Liver (tissue), 9 donors: Measurements from ENCODE around the gene CTTNBP2. TPM values are rescaled to one million over a fixed set of nuclear protein-coding genes. Genes with fewer than 3 reads are reported as not detected.

Experiments
- DNase-seq: peaks from one replicate; pipeline ENCODE4 v3.0.0-alpha.2; 2017; ENCODE audit warnings: low spot score
- H3K27ac ChIP-seq, 2 donors: one replicate each; pipeline ENCODE4 v1.7.0; 2013; ENCODE audit warnings: inconsistent platforms in 2 of 2, low read length in 2 of 2, control low read depth in 1 of 2, low read depth in 1 of 2, mild to moderate bottlenecking in 1 of 2
- H3K27me3 ChIP-seq, 4 donors: one replicate each; pipeline versions ENCODE4 v1.6.1 to v1.7.0; 2013; ENCODE audit warnings: low read length in 3 of 4, inconsistent platforms in 1 of 4, mild to moderate bottlenecking in 1 of 4, moderate library complexity in 1 of 4; ENCODE audit not compliant: control insufficient read depth in 4 of 4, insufficient read depth in 4 of 4
- H3K36me3 ChIP-seq, 4 donors: one replicate each; pipeline versions ENCODE4 v1.6.1 to v1.7.0; 2013; ENCODE audit warnings: low read length in 3 of 4, mild to moderate bottlenecking in 3 of 4, low read depth in 1 of 4, moderate library complexity in 1 of 4; ENCODE audit not compliant: control insufficient read depth in 4 of 4, insufficient read depth in 3 of 4
- H3K4me1 ChIP-seq, 4 donors: one replicate each; pipeline versions ENCODE4 v1.6.1 to v1.7.0; 2013; ENCODE audit warnings: low read length in 3 of 4, mild to moderate bottlenecking in 3 of 4, moderate library complexity in 1 of 4; ENCODE audit not compliant: control insufficient read depth in 4 of 4, insufficient read depth in 4 of 4
- H3K4me3 ChIP-seq, 3 donors: one replicate each; pipeline versions ENCODE4 v1.6.1 to v1.7.0; 2013; ENCODE audit warnings: low read length in 3 of 3, control low read depth in 1 of 3, low read depth in 1 of 3, mild to moderate bottlenecking in 1 of 3
- H3K9ac ChIP-seq, 2 donors: one replicate each; pipeline ENCODE4 v1.7.0; 2013; ENCODE audit warnings: low read length in 2 of 2, mild to moderate bottlenecking in 2 of 2, moderate library complexity in 2 of 2, control low read depth in 1 of 2, low read depth in 1 of 2
- H3K9me3 ChIP-seq, 4 donors: one replicate each; pipeline versions ENCODE4 v1.6.1 to v1.7.0; 2013; ENCODE audit warnings: low read length in 3 of 4; ENCODE audit not compliant: control insufficient read depth in 4 of 4
- ATF3 ChIP-seq: IDR thresholded peaks from 2 replicates; pipeline ENCODE4 v1.6.1; 2016; ENCODE audit warnings: antibody characterized with exemption
- EGR1 ChIP-seq, 2 donors: IDR thresholded peaks; 2 replicates each; pipeline ENCODE4 v1.6.1; 2016 to 2018; ENCODE audit warnings: antibody characterized with exemption in 2 of 2, low read depth in 2 of 2
- FOXA1 ChIP-seq: IDR thresholded peaks from 2 replicates; pipeline ENCODE4 v1.6.1; 2016; ENCODE audit warnings: antibody characterized with exemption
- HNF4A ChIP-seq, 2 donors: conservative IDR thresholded peaks; 2 replicates each; pipeline ENCODE4 v1.6.1; 2016; ENCODE audit warnings: antibody characterized with exemption in 2 of 2, mild to moderate bottlenecking in 2 of 2
- HNF4G ChIP-seq: IDR thresholded peaks from 2 replicates; pipeline ENCODE4 v1.6.1; 2016; ENCODE audit warnings: antibody characterized with exemption
- SP1 ChIP-seq: IDR thresholded peaks from 2 replicates; pipeline ENCODE4 v1.6.1; 2018; ENCODE audit warnings: antibody characterized with exemption, mild to moderate bottlenecking
- TAF1 ChIP-seq: conservative IDR thresholded peaks from 2 replicates; pipeline ENCODE4 v1.6.1; 2016; ENCODE audit warnings: antibody characterized with exemption, mild to moderate bottlenecking
- YY1 ChIP-seq: IDR thresholded peaks from 2 replicates; pipeline ENCODE4 v1.6.1; 2016; ENCODE audit warnings: antibody characterized with exemption, mild to moderate bottlenecking
- WGBS: extraction: QIAGEN DNeasy Blood & Tissue Kit; methylation state at CpG from one replicate; pipeline ENCODE4 v1.1.7; 2013; 5-methylcytosine and 5-hydroxymethylcytosine counted together
- polyA plus RNA-seq, 2 donors: library from polyadenylated mRNA; stranded (reverse) in 1 of 2; unstranded in 1 of 2; fragments of 200-250 nt in 1 of 2; fragments of >200 nt in 1 of 2; fragmentation: Nextera tagmentation in 1 of 2; extraction: Ambion mirVana in 1 of 2; gene quantifications; one replicate each; pipeline versions ENCODE4 v1.2.1 to v1.2.3, GENCODE V29; 2013 to 2015
- total RNA-seq, 2 donors: library from RNA; depleted of rRNA; stranded (reverse); fragments of >200 nt; gene quantifications; one replicate each; pipeline ENCODE4 v1.2.3, GENCODE V29; 2014
- TF ChIP-seq, protein P1 (sequence below): fragments of 150-350 bp; IDR thresholded peaks from 2 replicates; pipeline ENCODE4 v1.5.1; 2017; ENCODE audit warnings: improper control_type of control experiment, low read depth, low read length; ENCODE audit not compliant: missing input control
- TF ChIP-seq, protein P2 (sequence below): IDR thresholded peaks from 2 replicates; pipeline ENCODE4 v1.6.1; 2016; ENCODE audit warnings: antibody characterized with exemption, mild to moderate bottlenecking
- donor health status: healthy.
- donor health status: healthy.
- donor health status: healthy.
- donor health status: healthy.
- donor health status: healthy.

The CTTNBP2 gene
- total and polyA plus RNA-seq, 4 donors: 1.2 to 1.7 (median 1.5) TPM

DNA sequence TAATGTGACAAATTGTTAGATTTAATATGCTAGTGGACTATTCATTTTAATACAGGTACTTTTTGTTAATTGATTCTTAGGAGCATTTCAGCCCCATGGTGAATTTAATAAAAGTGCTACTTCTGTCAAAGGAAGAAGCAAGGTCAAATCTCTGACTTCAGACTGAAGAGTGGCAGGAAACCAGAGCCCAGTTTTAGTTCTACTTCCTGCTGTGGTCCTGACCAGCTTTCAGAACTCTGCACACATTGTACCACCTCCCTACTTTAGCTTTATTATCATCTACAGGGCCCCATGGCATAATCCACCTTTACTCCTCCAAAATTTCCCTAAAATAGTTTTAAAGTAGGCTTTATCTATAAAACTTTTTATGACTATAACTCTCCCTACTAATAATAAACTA is 33.7 kb downstream of the CTTNBP2 start:
- H3K27me3 ChIP-seq: no peaks in the 10 kb centered on the region
- H3K4me3 ChIP-seq: no peak overlapping the region
- no peak overlapping the region for H3K27ac ChIP-seq
- peaks cover 0 to 6% (median 3%) of the 10 kb centered on the region in 4 donors for H3K4me1 ChIP-seq
- H3K9me3 ChIP-seq: no peaks in the 10 kb centered on the region
- H3K36me3 ChIP-seq: no peaks in the 10 kb centered on the region
- H3K9ac ChIP-seq: no peak overlapping the region
- no peak for DNase-seq
- no peak for TF ChIP-seq TAF1
- TF ChIP-seq HNF4G: no peak
- TF ChIP-seq, protein P1, sequence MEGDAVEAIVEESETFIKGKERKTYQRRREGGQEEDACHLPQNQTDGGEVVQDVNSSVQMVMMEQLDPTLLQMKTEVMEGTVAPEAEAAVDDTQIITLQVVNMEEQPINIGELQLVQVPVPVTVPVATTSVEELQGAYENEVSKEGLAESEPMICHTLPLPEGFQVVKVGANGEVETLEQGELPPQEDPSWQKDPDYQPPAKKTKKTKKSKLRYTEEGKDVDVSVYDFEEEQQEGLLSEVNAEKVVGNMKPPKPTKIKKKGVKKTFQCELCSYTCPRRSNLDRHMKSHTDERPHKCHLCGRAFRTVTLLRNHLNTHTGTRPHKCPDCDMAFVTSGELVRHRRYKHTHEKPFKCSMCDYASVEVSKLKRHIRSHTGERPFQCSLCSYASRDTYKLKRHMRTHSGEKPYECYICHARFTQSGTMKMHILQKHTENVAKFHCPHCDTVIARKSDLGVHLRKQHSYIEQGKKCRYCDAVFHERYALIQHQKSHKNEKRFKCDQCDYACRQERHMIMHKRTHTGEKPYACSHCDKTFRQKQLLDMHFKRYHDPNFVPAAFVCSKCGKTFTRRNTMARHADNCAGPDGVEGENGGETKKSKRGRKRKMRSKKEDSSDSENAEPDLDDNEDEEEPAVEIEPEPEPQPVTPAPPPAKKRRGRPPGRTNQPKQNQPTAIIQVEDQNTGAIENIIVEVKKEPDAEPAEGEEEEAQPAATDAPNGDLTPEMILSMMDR: no peak
- TF ChIP-seq, protein P2, sequence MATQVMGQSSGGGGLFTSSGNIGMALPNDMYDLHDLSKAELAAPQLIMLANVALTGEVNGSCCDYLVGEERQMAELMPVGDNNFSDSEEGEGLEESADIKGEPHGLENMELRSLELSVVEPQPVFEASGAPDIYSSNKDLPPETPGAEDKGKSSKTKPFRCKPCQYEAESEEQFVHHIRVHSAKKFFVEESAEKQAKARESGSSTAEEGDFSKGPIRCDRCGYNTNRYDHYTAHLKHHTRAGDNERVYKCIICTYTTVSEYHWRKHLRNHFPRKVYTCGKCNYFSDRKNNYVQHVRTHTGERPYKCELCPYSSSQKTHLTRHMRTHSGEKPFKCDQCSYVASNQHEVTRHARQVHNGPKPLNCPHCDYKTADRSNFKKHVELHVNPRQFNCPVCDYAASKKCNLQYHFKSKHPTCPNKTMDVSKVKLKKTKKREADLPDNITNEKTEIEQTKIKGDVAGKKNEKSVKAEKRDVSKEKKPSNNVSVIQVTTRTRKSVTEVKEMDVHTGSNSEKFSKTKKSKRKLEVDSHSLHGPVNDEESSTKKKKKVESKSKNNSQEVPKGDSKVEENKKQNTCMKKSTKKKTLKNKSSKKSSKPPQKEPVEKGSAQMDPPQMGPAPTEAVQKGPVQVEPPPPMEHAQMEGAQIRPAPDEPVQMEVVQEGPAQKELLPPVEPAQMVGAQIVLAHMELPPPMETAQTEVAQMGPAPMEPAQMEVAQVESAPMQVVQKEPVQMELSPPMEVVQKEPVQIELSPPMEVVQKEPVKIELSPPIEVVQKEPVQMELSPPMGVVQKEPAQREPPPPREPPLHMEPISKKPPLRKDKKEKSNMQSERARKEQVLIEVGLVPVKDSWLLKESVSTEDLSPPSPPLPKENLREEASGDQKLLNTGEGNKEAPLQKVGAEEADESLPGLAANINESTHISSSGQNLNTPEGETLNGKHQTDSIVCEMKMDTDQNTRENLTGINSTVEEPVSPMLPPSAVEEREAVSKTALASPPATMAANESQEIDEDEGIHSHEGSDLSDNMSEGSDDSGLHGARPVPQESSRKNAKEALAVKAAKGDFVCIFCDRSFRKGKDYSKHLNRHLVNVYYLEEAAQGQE: no peak
- TF ChIP-seq EGR1 (IDR thresholded peaks at IDR 0.05; ENCODE audit: low read depth in 2 of 2): no peak
- no peak for TF ChIP-seq YY1
- TF ChIP-seq SP1: no peak

DNA sequence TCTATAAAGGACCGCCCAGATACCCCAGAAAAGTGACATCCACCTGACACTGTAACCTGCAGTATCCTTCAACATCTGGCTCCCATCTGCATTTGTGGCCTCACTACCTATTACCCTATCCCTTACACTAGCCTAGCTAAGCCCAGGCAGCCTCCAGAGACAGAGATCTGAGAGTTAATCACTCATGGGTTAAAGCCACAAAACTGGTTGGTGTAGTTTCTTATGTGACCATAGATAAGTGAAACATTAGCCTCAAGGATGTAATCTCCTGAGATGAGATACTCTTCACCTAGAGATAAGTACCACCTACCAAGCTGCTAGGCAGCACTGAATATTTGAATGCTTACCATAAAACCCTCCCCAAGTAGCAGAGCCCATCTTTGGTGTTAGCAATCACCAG is 35.4 kb downstream of the CTTNBP2 start:
- H3K36me3 ChIP-seq: no peaks in the 10 kb centered on the region
- 98% methylated on average over 1 of the region's 1 CpG for WGBS
- no peaks in the 10 kb centered on the region for H3K9me3 ChIP-seq
- H3K27ac ChIP-seq: no peak overlapping the region
- H3K9ac ChIP-seq: no peak overlapping the region
- H3K4me3 ChIP-seq: no peak overlapping the region
- H3K4me1 ChIP-seq: peaks cover 0 to 6% (median 3%) of the 10 kb centered on the region in 4 donors
- no peaks in the 10 kb centered on the region for H3K27me3 ChIP-seq
- DNase-seq: no peak
- TF ChIP-seq TAF1 (no peak), HNF4G (no peak), FOXA1 (no peak)

GRCh38 chr7:117835016-117835664 is 38.1 kb downstream of the CTTNBP2 start:
- TF ChIP-seq HNF4G (no peak), SP1 (no peak), FOXA1 (no peak), EGR1 (IDR thresholded peaks at IDR 0.05; ENCODE audit: low read depth in 2 of 2) (no peak), ATF3 (no peak), TAF1 (no peak), HNF4A (conservative IDR thresholded peaks at IDR 0.05) (no peak)
- TF ChIP-seq, protein P1: no peak
- no peak for DNase-seq
- Histone ChIP-seq H3K9me3 (no peaks in the 10 kb centered on the region), H3K4me1 (peaks cover 0 to 6% (median 3%) of the 10 kb centered on the region in 4 donors), H3K27me3 (no peaks in the 10 kb centered on the region), H3K9ac (no peak overlapping the region), H3K4me3 (no peak overlapping the region), H3K27ac (no peak overlapping the region), H3K36me3 (no peaks in the 10 kb centered on the region)
- WGBS: 42% methylated on average over 4 of the region's 4 CpGs
